IPS-NIHi7 (cell line): ENCODE measurements around the gene ERC2.

Experiments used
- DNase-seq: peaks from one replicate; pipeline ENCODE4 v3.0.0; 2012; ENCODE audit warnings: mixed read lengths; ENCODE audit errors: extremely low spot score

ERC2 gene

GRCh38 chr3:55795746-55796145 lies 672.5 kb downstream of the ERC2 start:
- DNase-seq: no peak

GRCh38 chr3:55795296-55795695 lies 673.0 kb downstream of the ERC2 start:
- no peak for DNase-seq

- DNase-seq: no peak
Measured at GRCh38 chr3:55792742-55793141, 675.5 kb downstream of the ERC2 start.

- no peak for DNase-seq
Measured at GRCh38 chr3:55792009-55792408, 676.3 kb downstream of the ERC2 start.

- DNase-seq: no peak
Measured at GRCh38 chr3:55790596-55791350, 677.5 kb downstream of the ERC2 start.

- no peak for DNase-seq
Measured at GRCh38 chr3:55789516-55789915, 678.8 kb downstream of the ERC2 start.

DNA sequence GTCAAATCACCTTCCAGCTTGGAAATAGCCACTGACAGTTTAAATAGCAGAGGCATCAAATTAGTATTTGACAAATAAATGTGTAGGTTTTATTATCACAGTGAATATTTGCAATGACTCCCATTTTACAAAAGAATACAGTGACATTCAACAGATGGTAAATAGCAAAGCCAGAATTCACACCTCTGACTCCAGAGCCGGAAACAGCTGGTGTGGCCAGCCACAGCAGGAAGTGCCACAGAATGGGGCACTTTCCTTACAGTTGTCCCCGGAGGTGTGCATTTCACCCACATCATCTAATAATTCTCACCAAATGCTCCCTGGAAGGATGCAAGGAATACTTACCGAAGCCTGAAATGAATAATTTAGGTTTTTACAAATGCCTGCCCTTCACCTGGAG lies 685.5 kb downstream of the ERC2 start:
- DNase-seq: no peak

DNA sequence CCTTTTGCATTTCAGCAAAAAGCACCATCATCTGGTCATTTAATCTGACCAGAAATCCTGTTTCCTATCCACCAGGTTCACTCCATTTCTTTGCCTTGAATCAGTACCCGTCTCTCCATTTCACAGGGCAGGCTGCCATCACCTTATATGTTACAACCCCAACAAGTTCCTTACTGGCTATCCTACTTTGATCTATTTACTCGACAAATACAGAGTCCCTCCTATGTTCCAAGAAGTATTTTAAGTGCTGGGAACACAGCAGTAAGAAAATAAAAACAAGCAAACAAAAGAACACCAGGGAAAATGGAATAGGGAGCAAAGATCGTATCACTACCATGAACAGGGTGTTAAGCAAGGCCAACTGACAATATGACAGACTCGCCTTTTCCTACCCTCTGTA lies 685.9 kb downstream of the ERC2 start:
- no peak for DNase-seq

DNA sequence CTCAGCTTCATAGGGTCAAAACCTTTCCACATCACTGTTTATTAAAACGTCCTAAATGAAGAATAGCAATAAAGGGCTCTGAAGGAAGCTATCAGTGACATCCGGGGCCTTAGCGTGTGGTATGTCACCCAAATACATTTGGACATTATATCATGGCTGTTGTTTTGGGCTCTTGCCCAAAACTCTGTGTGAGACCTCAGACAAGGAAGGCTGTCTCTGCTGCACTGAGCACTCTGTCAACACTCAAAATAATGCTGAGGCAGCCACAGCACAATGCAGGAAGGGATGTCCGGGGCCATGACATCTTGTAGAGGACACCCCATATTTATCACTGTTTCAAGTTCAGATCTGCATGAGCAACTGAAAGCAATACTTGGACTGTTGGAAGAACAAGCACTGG lies 687.4 kb downstream of the ERC2 start:
- no peak for DNase-seq

DNA sequence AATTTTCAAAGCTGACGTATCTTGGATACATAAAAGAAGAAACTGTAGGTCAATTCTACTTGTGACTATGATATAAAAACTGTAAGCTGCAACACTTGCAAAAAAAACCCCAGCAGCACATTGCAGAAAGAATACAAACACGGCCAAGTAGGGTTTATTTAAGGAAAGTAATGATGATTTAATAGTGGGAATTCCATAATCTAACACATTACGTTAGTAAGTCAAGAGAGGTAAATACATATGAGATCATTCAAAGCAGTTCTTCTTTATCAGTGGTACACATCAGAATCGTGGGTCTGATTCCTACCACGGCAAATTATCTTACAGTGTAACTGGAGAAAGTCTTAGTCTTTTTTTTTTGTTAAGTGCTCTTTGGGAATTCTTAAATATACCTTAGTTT lies 688.7 kb downstream of the ERC2 start:
- no peak for DNase-seq

- no peak for DNase-seq
Measured at GRCh38 chr3:55775366-55776154, 692.7 kb downstream of the ERC2 start.

- DNase-seq: no peak
Measured at GRCh38 chr3:55774856-55775255, 693.4 kb downstream of the ERC2 start.

DNA sequence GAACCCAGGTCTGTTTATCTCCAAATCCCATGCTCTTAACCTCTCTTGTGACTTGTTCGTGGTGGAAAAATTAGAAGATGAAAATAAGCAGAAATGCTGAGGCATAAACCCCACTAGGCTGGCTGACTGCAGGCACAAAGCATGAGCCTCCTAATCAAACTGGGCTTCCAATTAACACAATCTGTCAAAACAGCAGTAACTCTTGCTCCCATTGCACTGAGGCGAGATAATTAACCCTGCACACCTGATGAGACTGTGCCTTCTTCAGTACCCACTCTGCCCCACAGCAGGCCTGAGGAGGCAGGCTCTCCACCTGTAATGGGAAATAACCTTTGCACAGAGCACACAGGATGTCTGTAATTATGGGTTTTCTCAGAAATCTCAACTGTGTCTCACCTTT lies 696.8 kb downstream of the ERC2 start:
- DNase-seq: no peak

GRCh38 chr3:55770077-55770476 lies 698.2 kb downstream of the ERC2 start:
- peak; percentile 37 for DNase-seq

DNA sequence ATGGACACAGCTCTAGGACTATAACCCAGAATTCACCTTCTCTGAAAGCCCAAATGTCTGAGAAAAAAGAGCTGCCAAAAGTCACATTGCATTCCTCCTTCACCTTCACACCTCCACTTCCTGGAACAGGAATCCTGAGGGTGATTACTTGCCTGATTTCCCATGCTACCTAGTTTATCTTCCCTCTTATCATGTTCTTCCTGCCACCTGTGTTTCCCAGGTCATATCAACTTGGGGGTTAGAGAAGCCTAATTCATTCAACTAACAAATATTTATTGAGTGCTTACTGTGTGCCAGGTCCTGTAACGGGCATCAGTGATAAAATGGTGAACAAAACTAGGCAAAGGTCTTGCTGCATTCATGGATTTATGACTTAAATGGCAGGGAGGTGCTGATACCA lies 701.5 kb downstream of the ERC2 start:
- no peak for DNase-seq

DNA sequence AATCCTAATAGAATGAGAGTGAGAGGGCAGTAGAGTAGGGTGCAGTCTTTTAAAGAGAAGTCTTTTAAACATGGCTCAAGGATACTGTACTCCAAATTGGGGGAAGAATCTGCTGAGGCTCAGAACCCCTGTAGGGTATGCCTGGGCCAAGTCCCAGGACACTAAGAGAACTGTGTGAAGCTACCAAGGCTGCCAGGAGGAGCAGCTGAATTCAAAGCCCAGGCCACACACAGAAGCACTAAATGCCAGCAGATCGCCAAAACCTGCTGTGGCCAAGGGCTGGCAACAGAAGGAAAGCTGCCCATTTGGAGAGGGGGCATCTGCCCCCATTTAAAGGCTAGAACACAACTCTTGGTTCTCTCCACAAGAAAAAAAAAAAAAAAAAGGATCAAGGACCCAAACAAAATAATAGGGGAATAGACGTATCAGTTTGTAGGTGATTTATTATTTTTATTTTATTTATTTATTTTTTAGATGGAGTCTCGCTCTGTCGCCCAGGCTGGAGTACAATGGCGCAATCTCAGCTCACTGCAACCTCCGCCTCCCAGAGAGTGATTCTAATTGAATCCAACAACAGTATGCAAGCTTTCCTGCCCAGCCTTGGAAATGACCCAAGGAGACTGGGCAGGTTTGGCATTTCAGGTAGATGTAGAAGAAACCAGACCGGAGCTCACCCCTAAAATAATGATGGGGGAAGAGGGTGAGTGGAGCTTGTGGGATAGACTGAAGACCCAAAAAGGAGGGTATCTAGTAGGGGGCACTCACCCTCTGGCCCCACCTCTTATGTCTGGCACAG lies 702.2 kb downstream of the ERC2 start:
- DNase-seq: no peak

DNA sequence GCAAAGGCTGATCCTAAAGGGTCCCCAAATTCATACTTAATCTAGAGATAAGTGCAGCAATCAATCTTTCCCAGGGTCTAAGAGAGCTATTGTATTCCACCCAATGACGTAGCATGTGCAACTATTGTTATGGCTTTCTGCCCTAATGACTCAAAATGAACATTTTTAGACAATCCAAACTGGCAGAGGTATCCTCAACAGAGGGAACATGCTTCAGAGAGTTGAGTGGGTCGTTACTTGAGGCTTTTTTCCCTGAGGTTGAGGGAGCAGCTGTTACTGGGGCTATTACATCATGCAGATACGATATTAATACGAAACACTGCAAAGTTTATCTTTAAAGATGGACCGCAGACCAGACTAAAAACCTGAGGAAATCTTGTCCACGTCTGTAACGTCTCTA lies 702.9 kb downstream of the ERC2 start:
- DNase-seq: no peak

DNA sequence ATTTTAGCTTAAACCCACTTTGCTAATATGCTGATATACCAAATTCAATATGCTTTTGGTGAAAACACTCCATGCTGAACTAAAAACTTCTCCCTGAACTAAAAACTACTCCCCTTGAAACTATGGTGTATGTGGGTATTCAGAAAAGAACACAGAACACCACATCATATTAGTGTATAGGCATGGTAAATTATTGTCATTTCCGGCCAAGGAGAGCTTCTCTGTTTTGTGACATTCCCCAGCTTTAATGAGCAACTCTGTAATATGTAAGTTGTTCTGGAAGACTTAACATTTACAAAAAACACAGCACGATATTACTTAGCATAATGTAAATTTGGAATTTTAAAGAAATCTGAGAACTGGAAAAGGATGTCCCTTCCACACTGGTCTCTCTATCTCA lies 711.3 kb downstream of the ERC2 start:
- no peak for DNase-seq

DNA sequence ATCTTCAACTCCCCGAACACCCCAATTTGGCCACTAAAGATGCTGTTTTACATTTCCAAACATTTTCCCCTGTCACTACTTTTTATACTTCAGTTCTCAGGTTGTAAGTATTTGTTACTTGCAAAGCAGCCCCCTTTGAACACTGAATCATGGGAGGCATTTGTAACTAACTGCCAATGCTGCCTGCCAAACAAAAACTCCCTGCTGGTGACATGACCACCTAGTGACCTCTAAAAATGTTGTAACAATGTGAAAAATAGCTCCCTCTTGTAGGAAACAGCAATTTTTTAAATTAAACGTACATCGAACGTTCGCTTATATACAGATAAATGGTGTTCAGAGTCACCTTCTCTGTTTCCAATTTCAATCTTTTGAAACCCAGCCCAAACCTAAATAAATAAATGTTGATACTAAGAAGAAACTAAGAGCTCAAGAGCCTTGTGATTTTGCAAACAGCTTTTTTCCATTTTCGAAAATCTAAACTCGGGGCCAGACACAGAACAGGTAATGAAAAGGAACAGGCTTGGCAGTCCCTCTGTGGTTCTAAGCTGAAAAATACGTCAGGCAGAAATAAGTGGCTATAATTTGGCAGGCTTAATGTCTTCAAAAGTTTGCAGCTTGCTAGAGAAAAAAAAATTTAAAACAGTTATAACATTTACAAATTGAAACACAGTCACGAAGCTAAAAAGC lies 712.6 kb downstream of the ERC2 start:
- DNase-seq: no peak

DNA sequence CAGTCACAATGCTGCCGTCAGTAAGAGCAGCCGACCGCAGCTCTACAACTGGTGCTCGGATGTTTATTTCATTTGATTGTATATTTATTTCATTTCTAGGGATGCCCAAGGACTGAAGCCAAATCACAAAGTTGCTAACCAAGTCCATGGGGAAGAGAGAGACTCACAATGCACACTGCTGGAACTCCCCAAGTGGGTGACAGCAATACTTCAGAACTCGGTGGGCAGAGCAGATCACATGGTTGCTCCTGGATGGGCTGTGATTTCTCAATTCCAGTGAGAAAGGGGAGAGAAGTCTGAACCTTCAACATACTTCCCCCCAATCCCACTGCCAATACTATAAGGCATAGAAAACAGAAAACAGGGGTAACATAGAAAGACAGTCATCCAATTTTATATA lies 715.4 kb downstream of the ERC2 start:
- no peak for DNase-seq

GRCh38 chr3:55751730-55752129 lies 716.5 kb downstream of the ERC2 start:
- DNase-seq: no peak

DNA sequence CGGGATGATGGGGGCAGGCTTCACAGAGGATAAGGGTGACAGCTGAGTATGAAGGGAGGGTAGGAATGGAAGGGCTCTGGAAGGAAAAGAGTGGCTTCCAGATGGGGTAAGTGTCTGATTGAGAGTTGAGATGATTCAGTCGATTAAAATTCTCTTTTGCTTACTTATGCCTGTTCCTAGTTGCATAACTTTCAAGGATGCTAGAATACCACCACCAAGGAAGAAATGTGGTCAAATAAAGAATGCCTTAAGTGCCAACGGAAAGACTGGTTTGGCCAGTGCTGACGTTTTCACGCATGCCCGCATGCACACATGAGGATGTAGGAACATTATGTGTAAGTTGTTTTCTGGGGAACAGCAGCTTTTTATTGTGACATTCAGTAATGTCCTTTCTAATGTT lies 717.7 kb downstream of the ERC2 start:
- no peak for DNase-seq
